Small intestine (tissue), 7 donors: ENCODE results near the gene ZSWIM3. TPM values are rescaled to one million over a fixed set of nuclear protein-coding genes. Genes with fewer than 3 reads are reported as not detected.
A peak's percentile ranks its signal among the peaks of the same experiment; 100 is the strongest.

Source experiments
- DNase-seq, 2 donors: peaks; one replicate each; pipeline versions ENCODE4 v3.0.0 to v3.0.0-alpha.2; 2013
- FAIRE-seq: peaks from 2 replicates; lab custom pipeline; 2012; peaks lifted over from hg19 to GRCh38; lab: Jason Lieb, UNC
- H3K27ac ChIP-seq, 3 donors: one replicate each; pipeline ENCODE4 v1.5.1; 2013; ENCODE audit warnings: low read length in 2 of 3, mild to moderate bottlenecking in 2 of 3, control low read depth in 1 of 3, inconsistent platforms in 1 of 3, low read depth in 1 of 3, moderate library complexity in 1 of 3
- H3K27me3 ChIP-seq, 3 donors: one replicate each; pipeline ENCODE4 v1.6.1; 2013; ENCODE audit warnings: low read length in 3 of 3, inconsistent platforms in 1 of 3; ENCODE audit not compliant: control insufficient read depth in 3 of 3, insufficient read depth in 3 of 3
- H3K36me3 ChIP-seq, 3 donors: one replicate each; pipeline ENCODE4 v1.6.1; 2013; ENCODE audit warnings: low read length in 3 of 3, inconsistent platforms in 1 of 3, low read depth in 1 of 3, mild to moderate bottlenecking in 1 of 3, moderate library complexity in 1 of 3; ENCODE audit not compliant: control insufficient read depth in 3 of 3, insufficient read depth in 2 of 3
- H3K4me1 ChIP-seq, 3 donors: one replicate each; pipeline ENCODE4 v1.6.1; 2013; ENCODE audit warnings: low read length in 2 of 3, inconsistent platforms in 1 of 3, low read depth in 1 of 3, mild to moderate bottlenecking in 1 of 3, moderate library complexity in 1 of 3; ENCODE audit not compliant: control insufficient read depth in 3 of 3, insufficient read depth in 2 of 3
- H3K4me3 ChIP-seq, 3 donors: one replicate each; pipeline ENCODE4 v1.5.1; 2013; ENCODE audit warnings: low read length in 3 of 3, control low read depth in 1 of 3, inconsistent platforms in 1 of 3, low read depth in 1 of 3, mild to moderate bottlenecking in 1 of 3, moderate library complexity in 1 of 3
- H3K9me3 ChIP-seq, 2 donors: one replicate each; pipeline ENCODE4 v1.6.1; 2013; ENCODE audit warnings: low read depth in 1 of 2, low read length in 1 of 2; ENCODE audit not compliant: control insufficient read depth in 2 of 2, insufficient read depth in 1 of 2
- whole genome bisulfite sequencing, 3 donors: extraction: QIAGEN DNeasy Blood & Tissue Kit; methylation state at CpG; one replicate each; pipeline ENCODE4 v1.1.7; 2013; 5-methylcytosine and 5-hydroxymethylcytosine counted together
- polyA plus RNA-seq, 4 donors: library from polyadenylated mRNA; stranded (reverse) in 3 of 4; unstranded in 1 of 4; fragments of 200-250 nt in 3 of 4; fragments of 120-200 nt in 1 of 4; gene quantifications; one replicate each; pipeline versions ENCODE4 v1.2.1 to v1.2.3, GENCODE V29; 2013
- donor health status: healthy with polysubstance abuse.
- donor health status: control.
- donor health status: control.
- donor health status: Bipolar disorder and iron deficiency.
- donor health status: healthy.

ZSWIM3 gene
- polyA plus RNA-seq, 4 donors = 2.7 to 6.8 (median 4.1) TPM

DNA sequence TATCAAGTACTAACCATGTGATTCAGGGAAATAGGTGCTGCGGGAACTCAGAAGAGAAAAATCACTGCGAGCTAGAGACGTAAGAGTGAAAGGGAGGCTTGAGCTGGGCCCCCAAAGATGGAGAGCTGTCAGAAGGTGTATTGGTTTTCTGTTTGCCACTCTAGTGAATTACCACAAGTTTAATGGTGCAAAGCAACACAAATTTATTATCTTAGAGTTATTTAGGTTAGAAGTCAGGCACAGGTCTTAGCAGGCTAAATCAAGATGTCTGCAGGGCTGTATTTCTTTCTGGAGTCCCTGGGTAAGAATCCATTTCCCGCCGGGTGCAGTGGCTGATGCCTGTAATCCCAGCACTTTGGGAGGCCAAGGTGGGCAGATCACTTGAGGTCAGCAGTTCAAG, 2.5 kb downstream of the ZSWIM3 start:
- FAIRE-seq = no peak
- H3K27me3 ChIP-seq = no peaks in the 10 kb centered on the region
- WGBS, 3 donors = 79 to 94% (median 94%) methylated on average over 5 of the region's 5 CpGs
- peaks cover 6 to 27% (median 7%) of the 10 kb centered on the region in 3 donors for H3K4me1 ChIP-seq
- H3K27ac ChIP-seq = no peak overlapping the region
- H3K4me3 ChIP-seq = no peak overlapping the region
- no peak for DNase-seq
- peaks cover 0 to 13% (median 0%) of the 10 kb centered on the region in 3 donors for H3K36me3 ChIP-seq
- H3K9me3 ChIP-seq = no peaks in the 10 kb centered on the region

DNA sequence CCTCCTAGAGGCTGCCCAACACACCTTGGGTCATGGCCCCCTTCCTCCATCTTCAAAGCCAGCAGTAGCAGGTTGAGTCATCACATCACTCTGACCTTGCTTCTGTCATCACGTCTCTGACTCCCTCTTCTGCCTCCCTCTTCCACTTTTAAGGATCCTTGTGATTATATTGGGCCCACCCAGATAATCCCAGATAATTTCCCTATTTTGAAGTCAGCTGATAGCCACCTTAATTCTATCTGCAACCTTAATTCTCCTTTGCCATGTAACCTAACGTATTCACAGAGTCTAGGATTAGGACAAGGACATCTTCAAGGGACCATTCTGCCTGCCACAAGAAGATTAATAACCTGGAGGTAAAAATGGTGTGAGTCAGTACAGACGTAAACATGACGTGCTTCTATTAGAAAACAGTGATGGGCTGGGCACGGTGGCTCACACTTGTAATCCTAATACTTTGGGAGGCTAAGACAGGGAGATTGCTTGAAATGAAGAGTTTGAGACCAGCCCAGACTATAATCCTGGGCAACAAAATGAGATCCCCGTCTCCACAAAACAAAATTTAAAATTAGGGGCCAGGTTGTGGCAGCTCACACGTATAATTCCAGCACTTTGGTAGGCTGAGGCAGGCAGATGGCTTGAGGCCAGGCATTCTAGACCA, 3.3 kb downstream of the ZSWIM3 start:
- no peaks in the 10 kb centered on the region for H3K9me3 ChIP-seq
- DNase-seq (peak in 1 of 2 donors; percentile 20), FAIRE-seq (no peak)
- H3K4me1 ChIP-seq = peaks cover 2 to 23% (median 6%) of the 10 kb centered on the region in 3 donors
- H3K27ac ChIP-seq = no peak overlapping the region
- H3K36me3 ChIP-seq = peaks cover 0 to 10% (median 0%) of the 10 kb centered on the region in 3 donors
- 56 to 70% (median 64%) methylated on average over 7 of the region's 7 CpGs for WGBS, 3 donors
- H3K4me3 ChIP-seq = no peak overlapping the region
- H3K27me3 ChIP-seq = no peaks in the 10 kb centered on the region

- DNase-seq = peak; percentile 18 to 78
- no peak overlapping the region for H3K27ac ChIP-seq
- 74 to 88% (median 84%) methylated on average over 7 of the region's 7 CpGs for WGBS, 3 donors
These were observed 4.0 kb downstream of the ZSWIM3 start for GRCh38 chr20:45861221-45862075.

DNA sequence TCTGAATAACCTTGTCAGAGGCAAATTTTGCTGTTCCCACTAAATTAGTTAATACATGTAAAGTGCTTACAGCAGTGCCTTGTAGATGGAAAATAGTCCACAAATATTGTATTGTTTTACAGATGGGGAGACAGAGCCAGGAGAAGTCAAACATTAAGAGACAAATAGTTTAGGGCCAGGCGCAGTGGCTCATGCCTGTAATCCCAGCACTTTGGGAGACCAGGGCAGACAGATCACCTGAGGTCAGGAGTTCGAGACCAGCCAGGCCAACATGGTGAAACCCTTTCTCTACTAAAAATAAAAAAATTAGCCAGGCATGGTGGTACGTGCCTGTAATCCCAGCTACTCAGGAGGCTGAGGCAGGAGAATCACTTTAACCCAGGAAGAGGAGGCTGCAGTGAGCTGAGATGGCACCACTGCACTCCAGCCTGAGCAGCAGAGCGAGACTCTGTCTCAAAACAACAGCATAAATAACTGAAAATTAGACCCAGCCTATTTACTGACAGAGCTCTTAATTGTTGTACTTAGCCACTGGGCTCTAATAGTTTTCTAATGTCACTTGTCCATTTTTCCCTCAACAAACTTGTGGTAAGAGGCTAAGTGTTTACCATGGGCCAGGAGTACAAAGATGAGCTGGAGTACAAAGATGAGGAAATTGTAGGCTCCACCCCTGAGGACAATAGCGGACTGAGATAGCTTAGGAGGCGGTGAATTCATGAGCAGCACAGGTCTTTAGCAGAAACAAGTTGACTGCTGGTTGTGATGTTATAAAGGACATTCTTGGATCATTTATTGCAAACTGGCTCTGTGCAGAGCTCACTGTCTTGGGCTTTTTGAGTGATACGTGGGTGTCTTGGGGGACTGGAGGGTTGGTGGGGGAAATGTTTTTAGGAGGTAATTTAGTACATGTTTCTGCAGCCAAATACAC, 6.4 kb downstream of the ZSWIM3 start:
- H3K27ac ChIP-seq = peak overlapping the region in 1 of 3 donors; percentile 6
- H3K9me3 ChIP-seq = no peaks in the 10 kb centered on the region
- H3K4me1 ChIP-seq = peaks cover 0 to 28% (median 0%) of the 10 kb centered on the region in 3 donors
- FAIRE-seq (no peak), DNase-seq (peak; percentile 59 to 70)
- H3K4me3 ChIP-seq = no peak overlapping the region
- no peaks in the 10 kb centered on the region for H3K27me3 ChIP-seq
- peaks cover 0 to 10% (median 0%) of the 10 kb centered on the region in 3 donors for H3K36me3 ChIP-seq
- 70 to 86% (median 82%) methylated on average over 7 of the region's 7 CpGs for WGBS, 3 donors

More at GRCh38 chr20:45861221-45862075, 4.0 kb downstream of the ZSWIM3 start:
- Histone ChIP-seq H3K27me3 (no peaks in the 10 kb centered on the region), H3K4me3 (no peak overlapping the region), H3K36me3 (peaks cover 0 to 8% (median 0%) of the 10 kb centered on the region in 3 donors), H3K9me3 (no peaks in the 10 kb centered on the region), H3K4me1 (peaks cover 0 to 17% (median 0%) of the 10 kb centered on the region in 3 donors)
- FAIRE-seq = no peak

DNA sequence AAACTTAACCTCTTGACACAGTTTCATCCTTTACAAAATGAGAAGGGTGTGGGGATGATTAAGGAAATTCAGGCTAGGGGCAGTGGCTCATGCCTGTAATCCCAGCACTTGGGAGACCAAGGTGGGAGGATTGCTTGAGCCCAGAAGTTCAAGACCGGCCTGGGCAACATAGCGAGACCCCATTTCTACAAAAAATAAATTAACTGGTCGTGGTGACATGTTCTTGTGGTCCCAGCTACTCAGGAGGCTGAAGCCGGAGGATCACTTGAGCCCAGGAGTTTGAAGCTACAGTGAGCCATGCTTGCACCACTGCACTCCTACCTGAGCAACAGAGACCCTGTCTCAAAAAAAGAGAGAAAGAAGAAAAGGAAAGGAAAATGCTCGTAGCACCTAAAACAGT, 9.0 kb downstream of the ZSWIM3 start:
- FAIRE-seq (no peak), DNase-seq (no peak)
- Histone ChIP-seq H3K9me3 (no peaks in the 10 kb centered on the region), H3K4me1 (peaks cover 0 to 18% (median 0%) of the 10 kb centered on the region in 3 donors), H3K4me3 (no peak overlapping the region), H3K27ac (no peak overlapping the region), H3K36me3 (peaks cover 0 to 7% (median 0%) of the 10 kb centered on the region in 3 donors), H3K27me3 (no peaks in the 10 kb centered on the region)
- WGBS, 3 donors = 94 to 98% (median 96%) methylated on average over 5 of the region's 5 CpGs

DNA sequence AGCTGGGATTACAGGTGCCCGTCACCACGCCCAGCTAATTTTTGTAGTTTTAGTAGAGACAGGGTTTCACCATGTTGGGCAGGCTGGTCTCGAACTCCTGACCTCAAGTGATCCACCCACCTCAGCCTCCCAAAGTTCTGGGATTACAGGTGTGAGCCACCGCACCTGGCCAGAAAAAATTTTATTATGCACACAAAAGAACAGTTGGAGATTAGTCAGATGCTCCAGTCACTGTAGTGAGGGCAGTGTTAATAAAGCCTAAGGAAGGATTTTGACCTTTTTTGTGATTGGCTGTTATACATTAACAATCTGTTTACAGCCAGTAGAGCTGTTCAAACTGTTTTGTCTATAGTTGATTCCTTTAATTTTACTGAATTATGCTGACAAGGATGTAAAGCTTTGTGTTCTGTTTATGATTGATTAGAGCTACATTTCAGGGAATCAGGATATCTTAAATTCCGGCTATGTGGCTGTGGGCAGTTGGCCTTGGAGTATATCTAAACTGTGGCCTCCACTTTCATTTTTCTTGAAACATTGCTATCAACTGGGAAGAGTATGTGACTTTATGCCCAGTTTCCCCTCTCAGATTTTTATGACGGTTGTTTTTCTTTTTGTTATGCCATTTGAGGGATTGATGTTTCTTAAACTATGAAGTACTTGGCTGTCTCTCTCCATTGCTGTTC, 9.9 kb downstream of the ZSWIM3 start:
- peaks cover 0 to 18% (median 0%) of the 10 kb centered on the region in 3 donors for H3K4me1 ChIP-seq
- no peaks in the 10 kb centered on the region for H3K9me3 ChIP-seq
- peaks cover 0 to 7% (median 0%) of the 10 kb centered on the region in 3 donors for H3K36me3 ChIP-seq
- FAIRE-seq = no peak
- H3K4me3 ChIP-seq = no peak overlapping the region
- DNase-seq = peak; percentile 46 to 74
- peak overlapping the region in 2 of 3 donors; percentile 17 to 41 for H3K27ac ChIP-seq
- 46 to 73% (median 56%) methylated on average over 6 of the region's 6 CpGs for WGBS, 3 donors
- no peaks in the 10 kb centered on the region for H3K27me3 ChIP-seq

DNA sequence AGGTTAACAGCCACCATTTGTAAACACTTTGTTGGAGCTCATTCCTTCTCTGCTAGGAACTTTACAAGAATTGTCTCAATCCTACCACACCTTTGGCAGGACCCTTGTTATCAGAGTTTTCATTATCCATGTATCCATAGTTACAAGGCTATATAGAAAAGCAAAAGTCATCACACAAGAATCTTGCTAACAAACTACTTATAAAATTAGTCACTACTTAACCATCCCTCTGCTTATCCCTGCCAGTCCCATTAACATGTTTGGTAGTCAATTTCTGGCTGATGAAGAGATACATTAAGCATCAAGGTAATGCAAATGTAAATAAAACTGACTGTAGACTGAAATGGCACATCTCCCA, 10.4 kb downstream of the ZSWIM3 start:
- peak overlapping the region in 2 of 3 donors; percentile 17 to 41 for H3K27ac ChIP-seq
- DNase-seq = peak; percentile 23 to 45
- H3K27me3 ChIP-seq = no peaks in the 10 kb centered on the region
- FAIRE-seq = no peak
- H3K9me3 ChIP-seq = no peaks in the 10 kb centered on the region
- H3K36me3 ChIP-seq = peaks cover 0 to 8% (median 0%) of the 10 kb centered on the region in 3 donors
- H3K4me3 ChIP-seq = no peak overlapping the region
- peaks cover 0 to 18% (median 0%) of the 10 kb centered on the region in 3 donors for H3K4me1 ChIP-seq
